Measurements from ENCODE around the gene CDK14.

Gene CDK14

GRCh38 chr7:90939666-90940065 is 343.5 kb downstream of the CDK14 start:
- no peak for TF ChIP-seq CTCF (IDR thresholded peaks at IDR 0.05; ENCODE audit: low read depth, low read length, missing control alignments)

GRCh38 chr7:90944021-90944420 is 347.9 kb downstream of the CDK14 start:
- H3K4me3 ChIP-seq (replicated peaks; ENCODE audit: low read depth, low read length), result no peak overlapping the region
- TF ChIP-seq CTCF (IDR thresholded peaks at IDR 0.05; ENCODE audit: low read depth, low read length, missing control alignments), result no peak
- no peak for DNase-seq (ENCODE audit: extremely low read depth, low read depth)

More at GRCh38 chr7:90939666-90940065, 343.5 kb downstream of the CDK14 start:
- DNase-seq (ENCODE audit: extremely low read depth, low read depth), result no peak
- no peak overlapping the region for H3K4me3 ChIP-seq (replicated peaks; ENCODE audit: low read depth, low read length)

- no peak for TF ChIP-seq CTCF (IDR thresholded peaks at IDR 0.05; ENCODE audit: low read depth, low read length, missing control alignments)
- DNase-seq (ENCODE audit: extremely low read depth, low read depth), result no peak
- no peak overlapping the region for H3K4me3 ChIP-seq (replicated peaks; ENCODE audit: low read depth, low read length)
Observed at GRCh38 chr7:90945104-90945787, 349.1 kb downstream of the CDK14 start.

GRCh38 chr7:90946730-90947501 is 350.8 kb downstream of the CDK14 start:
- TF ChIP-seq CTCF (IDR thresholded peaks at IDR 0.05; ENCODE audit: low read depth, low read length, missing control alignments), result no peak

GRCh38 chr7:90948085-90948484 is 352.0 kb downstream of the CDK14 start:
- no peak for DNase-seq (ENCODE audit: extremely low read depth, low read depth)
- no peak overlapping the region for H3K4me3 ChIP-seq (replicated peaks; ENCODE audit: low read depth, low read length)
- TF ChIP-seq CTCF (IDR thresholded peaks at IDR 0.05; ENCODE audit: low read depth, low read length, missing control alignments), result no peak

More at GRCh38 chr7:90946730-90947501, 350.8 kb downstream of the CDK14 start:
- no peak overlapping the region for H3K4me3 ChIP-seq (replicated peaks; ENCODE audit: low read depth, low read length)
- no peak for DNase-seq (ENCODE audit: extremely low read depth, low read depth)

GRCh38 chr7:90951229-90951628 is 355.1 kb downstream of the CDK14 start:
- no peak for TF ChIP-seq CTCF (IDR thresholded peaks at IDR 0.05; ENCODE audit: low read depth, low read length, missing control alignments)
- no peak for DNase-seq (ENCODE audit: extremely low read depth, low read depth)
- no peak overlapping the region for H3K4me3 ChIP-seq (replicated peaks; ENCODE audit: low read depth, low read length)
